Osteoblast (primary cell): ENCODE data around the gene ADIPOR1. TPM values are rescaled to one million over a fixed set of nuclear protein-coding genes. Genes with fewer than 3 reads are reported as not detected.
A peak's percentile ranks its signal among the peaks of the same experiment; 100 is the strongest.
"Not testable (repeated sequence)": the region's sequence is repeated elsewhere in the genome, so short reads cannot be mapped to it uniquely, and the experiment has no call there.

ENCODE experiments used
- DNase-seq: peaks from one replicate; pipeline ENCODE4 v3.0.0; 2011; ENCODE audit warnings: low spot score, mixed read lengths; ENCODE audit not compliant: insufficient read length; ENCODE audit errors: missing footprints
- H2AFZ ChIP-seq: 2 replicates; pipeline ENCODE4 v1.6.0; 2011; ENCODE audit warnings: mild to moderate bottlenecking, low read length
- H3K27ac ChIP-seq: 2 replicates; pipeline ENCODE4 v1.5.1; 2011; ENCODE audit warnings: mild to moderate bottlenecking, low read depth, low read length, moderate library complexity
- H3K27me3 ChIP-seq: 2 replicates; pipeline ENCODE4 v1.6.0; 2012; ENCODE audit warnings: mild to moderate bottlenecking, control low read depth, inconsistent platforms, low read length, moderate library complexity; ENCODE audit not compliant: insufficient read depth
- H3K36me3 ChIP-seq: 2 replicates; pipeline ENCODE4 v1.5.1; 2011; ENCODE audit warnings: mild to moderate bottlenecking, low read length, control low read depth, moderate library complexity; ENCODE audit not compliant: insufficient read depth
- H3K4me1 ChIP-seq: 2 replicates; pipeline ENCODE4 v1.5.1; 2011; ENCODE audit warnings: mild to moderate bottlenecking, low read length, control low read depth, moderate library complexity; ENCODE audit not compliant: insufficient read depth
- H3K4me2 ChIP-seq: 2 replicates; pipeline ENCODE4 v1.6.0; 2011; ENCODE audit warnings: mild to moderate bottlenecking, low read length; ENCODE audit not compliant: insufficient read depth
- H3K4me3 ChIP-seq: fragments of 200-600 bp; sonication (generic); 3 replicates; pipeline ENCODE4 v1.5.1; 2012; ENCODE audit warnings: mild to moderate bottlenecking, low read length, inconsistent platforms; ENCODE audit not compliant: insufficient read depth
- H3K79me2 ChIP-seq: 2 replicates; pipeline ENCODE4 v1.6.0; 2012; ENCODE audit warnings: mild to moderate bottlenecking, low read length, control low read depth, inconsistent platforms; ENCODE audit not compliant: insufficient read depth
- H3K9me3 ChIP-seq: 2 replicates; pipeline ENCODE4 v1.5.1; 2011; ENCODE audit warnings: low read depth, low read length, control low read depth
- H4K20me1 ChIP-seq: 2 replicates; pipeline ENCODE4 v1.6.0; 2012; ENCODE audit warnings: mild to moderate bottlenecking, low read length, control low read depth; ENCODE audit not compliant: insufficient read depth
- total RNA-seq: library from RNA; depleted of rRNA; stranded (reverse); fragments of >200 nt; gene quantifications from 2 replicates; pipeline ENCODE4 v1.2.3, GENCODE V29; 2012
- TF ChIP-seq, protein P1 (sequence below): IDR thresholded peaks from 2 replicates; pipeline ENCODE4 v1.5.1; 2011; ENCODE audit warnings: mild to moderate bottlenecking, low read depth, low read length, moderate library complexity; ENCODE audit errors: extremely low read depth

ADIPOR1 gene, protein sequence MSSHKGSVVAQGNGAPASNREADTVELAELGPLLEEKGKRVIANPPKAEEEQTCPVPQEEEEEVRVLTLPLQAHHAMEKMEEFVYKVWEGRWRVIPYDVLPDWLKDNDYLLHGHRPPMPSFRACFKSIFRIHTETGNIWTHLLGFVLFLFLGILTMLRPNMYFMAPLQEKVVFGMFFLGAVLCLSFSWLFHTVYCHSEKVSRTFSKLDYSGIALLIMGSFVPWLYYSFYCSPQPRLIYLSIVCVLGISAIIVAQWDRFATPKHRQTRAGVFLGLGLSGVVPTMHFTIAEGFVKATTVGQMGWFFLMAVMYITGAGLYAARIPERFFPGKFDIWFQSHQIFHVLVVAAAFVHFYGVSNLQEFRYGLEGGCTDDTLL
- 91.9 and 104 TPM in 2 replicates for total RNA-seq

DNA sequence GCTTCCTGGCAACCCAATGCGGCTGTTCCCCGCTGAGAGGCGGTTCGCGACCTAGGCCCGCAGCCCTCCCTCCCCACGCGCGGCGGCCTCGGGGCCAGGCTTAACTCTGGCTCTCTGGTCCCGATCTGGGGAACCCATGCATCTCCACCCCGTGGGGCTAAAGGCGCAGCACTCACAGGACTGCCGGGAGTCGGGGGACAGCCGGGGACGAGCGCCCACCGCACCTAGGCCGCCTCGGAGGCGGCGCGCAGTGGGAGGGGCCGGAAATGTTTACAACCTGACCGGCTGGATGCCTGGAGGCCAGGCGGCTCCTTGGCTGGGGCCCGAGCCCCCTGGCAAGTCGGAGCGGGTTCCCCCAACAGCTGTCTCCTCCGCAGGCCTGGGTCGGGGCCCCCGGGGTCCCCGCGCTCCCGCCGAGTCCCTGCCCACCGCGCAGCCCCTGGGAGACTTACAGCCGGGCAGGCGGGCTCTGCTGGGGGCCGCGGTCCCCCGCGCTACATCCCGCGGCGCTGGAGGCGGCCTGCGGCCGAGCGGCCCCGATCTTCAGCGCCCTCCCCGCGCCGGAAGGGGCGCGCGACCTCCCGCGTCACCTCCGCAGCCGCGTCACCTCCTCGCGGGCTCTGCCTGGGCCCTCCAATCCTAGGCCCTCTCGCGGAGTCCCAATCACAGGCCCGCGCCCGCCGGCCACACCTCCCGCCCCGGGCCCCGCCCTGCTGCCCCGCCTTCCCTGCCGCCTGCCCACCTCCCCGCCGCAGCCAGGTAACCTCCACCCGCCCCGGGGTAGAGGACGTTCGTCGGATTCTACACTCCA lies at the start of gene ADIPOR1:
Gene ADIPOR1, minus strand, starts transcription at position 580 of the 811 bp plus-strand sequence. CDS start 7,242 bp downstream, outside the sequence.
- H4K20me1 ChIP-seq = peaks cover 32% of the 10 kb centered on the region
- H3K36me3 ChIP-seq = peaks cover 23% of the 10 kb centered on the region
- DNase-seq = peak; percentile 100
- H3K27me3 ChIP-seq = no peaks in the 10 kb centered on the region
- peak within 1 kb of the TSS; percentile 98 for H3K4me2 ChIP-seq
- H3K4me3 ChIP-seq = peak within 1 kb of the TSS; percentile 96
- peaks cover 51% of the 10 kb centered on the region for H3K79me2 ChIP-seq
- peak within 1 kb of the TSS; percentile 79 for H3K27ac ChIP-seq
- TF ChIP-seq, protein P1, sequence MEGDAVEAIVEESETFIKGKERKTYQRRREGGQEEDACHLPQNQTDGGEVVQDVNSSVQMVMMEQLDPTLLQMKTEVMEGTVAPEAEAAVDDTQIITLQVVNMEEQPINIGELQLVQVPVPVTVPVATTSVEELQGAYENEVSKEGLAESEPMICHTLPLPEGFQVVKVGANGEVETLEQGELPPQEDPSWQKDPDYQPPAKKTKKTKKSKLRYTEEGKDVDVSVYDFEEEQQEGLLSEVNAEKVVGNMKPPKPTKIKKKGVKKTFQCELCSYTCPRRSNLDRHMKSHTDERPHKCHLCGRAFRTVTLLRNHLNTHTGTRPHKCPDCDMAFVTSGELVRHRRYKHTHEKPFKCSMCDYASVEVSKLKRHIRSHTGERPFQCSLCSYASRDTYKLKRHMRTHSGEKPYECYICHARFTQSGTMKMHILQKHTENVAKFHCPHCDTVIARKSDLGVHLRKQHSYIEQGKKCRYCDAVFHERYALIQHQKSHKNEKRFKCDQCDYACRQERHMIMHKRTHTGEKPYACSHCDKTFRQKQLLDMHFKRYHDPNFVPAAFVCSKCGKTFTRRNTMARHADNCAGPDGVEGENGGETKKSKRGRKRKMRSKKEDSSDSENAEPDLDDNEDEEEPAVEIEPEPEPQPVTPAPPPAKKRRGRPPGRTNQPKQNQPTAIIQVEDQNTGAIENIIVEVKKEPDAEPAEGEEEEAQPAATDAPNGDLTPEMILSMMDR = no peak
- peak within 1 kb of the TSS; percentile 70 for H2AFZ ChIP-seq
- peaks cover 34% of the 10 kb centered on the region for H3K4me1 ChIP-seq
- H3K9me3 ChIP-seq = no peaks in the 10 kb centered on the region

DNA sequence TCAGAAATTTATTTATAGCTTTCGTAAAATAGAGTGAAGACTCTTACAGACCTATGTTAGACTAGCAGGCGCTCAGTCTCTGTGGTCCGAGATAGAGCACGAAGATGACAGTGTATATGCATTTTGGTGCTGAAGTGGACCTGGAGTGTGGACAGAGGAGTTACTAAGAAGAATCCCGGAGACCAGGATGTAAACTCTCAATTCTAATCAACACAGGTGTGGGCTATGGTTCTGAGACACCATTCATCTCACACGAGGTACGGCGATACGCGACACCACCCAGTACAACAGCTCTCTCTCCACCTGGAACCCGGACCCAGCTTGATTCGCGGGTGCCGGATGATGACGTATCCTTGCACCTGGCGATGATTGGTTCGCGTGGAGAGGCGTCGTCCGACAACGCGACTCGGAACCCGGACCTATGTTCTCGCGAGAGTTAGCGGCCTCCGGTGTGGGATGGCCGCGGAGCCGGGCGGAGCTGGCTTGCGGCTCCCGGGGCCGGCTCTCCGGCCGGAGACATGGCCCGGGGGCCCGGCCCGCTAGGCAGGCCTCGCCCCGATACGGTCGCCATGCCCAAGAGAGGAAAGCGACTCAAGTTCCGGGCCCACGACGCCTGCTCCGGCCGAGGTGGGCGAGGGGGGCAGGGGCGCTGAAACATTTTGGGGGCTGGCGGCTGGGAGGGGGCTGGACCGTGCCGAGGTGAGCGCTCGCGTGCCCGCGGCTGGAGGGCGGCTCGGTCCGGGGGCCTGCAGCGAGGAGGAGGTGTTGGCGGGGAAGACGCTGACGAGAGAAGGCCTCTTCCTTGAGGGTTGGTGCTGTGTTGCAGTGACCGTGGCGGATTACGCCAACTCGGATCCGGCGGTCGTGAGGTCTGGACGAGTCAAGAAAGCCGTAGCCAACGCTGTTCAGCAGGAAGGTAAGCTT lies 49.1 kb upstream of the ADIPOR1 start, which contains the start of gene TMEM183A:
Gene TMEM183A, plus strand, starts transcription at position 427 of the 924 bp plus-strand sequence. Its CDS starts 92 bp downstream, at position 519.
- Histone ChIP-seq H3K4me1 (peaks cover 12% of the 10 kb centered on the region), H3K79me2 (peaks cover 38% of the 10 kb centered on the region), H3K36me3 (peaks cover 31% of the 10 kb centered on the region), H3K27ac (peak within 1 kb of the TSS; percentile 86), H4K20me1 (peaks cover 4% of the 10 kb centered on the region), H3K4me3 (peak within 1 kb of the TSS; percentile 86), H3K27me3 (no peaks in the 10 kb centered on the region), H2AFZ (peak within 1 kb of the TSS; percentile 97), H3K4me2 (peak within 1 kb of the TSS; percentile 98), H3K9me3 (no peaks in the 10 kb centered on the region)
- peak; percentile 92 for DNase-seq
- TF ChIP-seq, protein P1 = no peak

DNA sequence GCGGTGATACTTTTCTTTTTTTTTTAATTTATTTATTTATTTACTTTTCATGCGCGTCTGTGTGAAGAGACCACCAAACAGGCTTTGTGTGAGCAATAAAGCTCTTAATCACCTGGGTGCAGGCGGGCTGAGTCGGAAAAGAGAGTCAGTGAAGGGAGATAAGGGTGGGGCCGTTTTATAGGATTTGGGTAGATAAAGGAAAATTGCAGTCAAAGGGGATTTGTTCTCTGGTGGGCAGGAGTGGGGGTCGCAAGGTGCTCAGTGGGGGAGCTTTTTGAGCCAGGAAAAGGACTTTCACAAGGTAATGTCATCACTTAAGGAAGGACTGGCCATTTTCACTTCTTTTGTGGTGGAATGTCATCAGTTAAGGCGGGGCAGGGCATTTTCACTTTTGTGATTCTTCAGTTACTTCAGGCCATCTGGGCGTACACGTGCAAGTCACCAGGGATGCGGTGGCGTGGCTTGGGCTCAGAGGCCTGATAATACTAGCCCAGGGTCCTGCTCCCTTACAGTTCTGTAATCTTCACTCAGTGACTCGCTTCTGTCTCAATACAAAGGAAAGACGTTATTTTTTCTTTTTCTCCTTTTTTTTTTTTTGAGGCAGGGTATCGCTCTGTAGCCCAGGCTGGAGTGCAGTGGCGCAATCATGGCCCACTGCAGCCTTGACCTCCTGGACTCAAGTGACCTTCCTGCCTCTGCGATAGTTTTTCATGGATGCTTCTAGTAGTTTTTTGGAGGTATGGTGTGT lies 47.5 kb upstream of the ADIPOR1 start:
- not testable (repeated sequence) for H3K27me3 ChIP-seq, H3K4me3 ChIP-seq, H4K20me1 ChIP-seq, H3K27ac ChIP-seq, H3K9me3 ChIP-seq, DNase-seq
- H2AFZ ChIP-seq = peak overlapping the region; percentile 88
- peaks cover 12% of the 10 kb centered on the region for H3K4me1 ChIP-seq
- H3K79me2 ChIP-seq = peaks cover 29% of the 10 kb centered on the region
- peaks cover 16% of the 10 kb centered on the region for H3K36me3 ChIP-seq
- peak overlapping the region; percentile 98 for H3K4me2 ChIP-seq
